ENCODE measurements around the gene RNF223.

The RNF223 gene

GRCh38 chr1:1073743-1074587, at the start of gene RNF223:
Gene RNF223, minus strand, starts transcription at chr1:1074306. Its CDS starts 1,740 bp downstream, at chr1:1072566.
- no peak for DNase-seq

- DNase-seq, result no peak
Observed at GRCh38 chr1:1122981-1123480, 48.9 kb upstream of the RNF223 start.

GRCh38 chr1:1122078-1122811, 48.1 kb upstream of the RNF223 start:
- peak; percentile 57 for DNase-seq

- no peak for DNase-seq
Observed at GRCh38 chr1:1121611-1122077, 47.5 kb upstream of the RNF223 start.

GRCh38 chr1:1120866-1121591, 46.9 kb upstream of the RNF223 start:
- DNase-seq, result no peak

- DNase-seq, result no peak
Observed at GRCh38 chr1:1120096-1120495, 46.0 kb upstream of the RNF223 start.

DNA sequence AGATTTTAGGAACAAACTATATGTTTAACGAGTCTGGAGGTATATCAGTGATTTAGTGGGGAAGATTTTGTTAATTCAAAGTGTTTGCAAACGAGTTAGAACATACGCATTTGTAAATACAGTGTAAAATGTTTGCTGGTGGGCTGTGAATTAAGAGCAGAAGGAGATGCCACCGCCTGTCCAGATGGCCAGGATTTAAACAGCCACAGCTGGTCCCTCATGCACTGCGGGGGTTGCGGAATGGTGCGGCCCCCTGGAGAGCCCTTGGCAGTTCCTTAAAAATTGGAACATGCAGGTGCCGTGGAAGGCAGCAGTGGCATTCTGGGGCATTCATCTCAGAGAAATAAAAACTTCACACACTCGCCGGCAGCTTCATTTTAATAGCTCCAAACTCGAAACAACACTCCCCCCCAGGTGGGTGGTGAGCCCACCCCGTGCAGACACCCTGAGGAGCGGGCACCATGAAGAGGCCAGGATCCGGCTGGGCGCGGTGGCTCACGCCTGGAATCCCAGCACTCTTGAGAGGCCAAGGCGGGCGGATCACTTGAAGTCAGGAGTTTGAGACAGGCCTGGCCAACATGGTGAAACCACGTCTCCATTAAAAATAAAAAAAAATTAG, 45.3 kb upstream of the RNF223 start:
- no peak for DNase-seq

GRCh38 chr1:1118876-1119220, 44.7 kb upstream of the RNF223 start:
- DNase-seq, result no peak

GRCh38 chr1:1118011-1118875, 44.1 kb upstream of the RNF223 start:
- no peak for DNase-seq

GRCh38 chr1:1117469-1117831, 43.3 kb upstream of the RNF223 start:
- no peak for DNase-seq

- no peak for DNase-seq
Observed at GRCh38 chr1:1116701-1117468, 42.8 kb upstream of the RNF223 start.

- DNase-seq, result peak; percentile 95
Observed at GRCh38 chr1:1115786-1116700, 41.9 kb upstream of the RNF223 start, which contains the start of gene C1orf159. Gene C1orf159, minus strand, starts transcription at chr1:1116089. Its CDS starts 24,546 bp downstream, at chr1:1091543.

GRCh38 chr1:1115136-1115785, 41.2 kb upstream of the RNF223 start:
- no peak for DNase-seq

DNA sequence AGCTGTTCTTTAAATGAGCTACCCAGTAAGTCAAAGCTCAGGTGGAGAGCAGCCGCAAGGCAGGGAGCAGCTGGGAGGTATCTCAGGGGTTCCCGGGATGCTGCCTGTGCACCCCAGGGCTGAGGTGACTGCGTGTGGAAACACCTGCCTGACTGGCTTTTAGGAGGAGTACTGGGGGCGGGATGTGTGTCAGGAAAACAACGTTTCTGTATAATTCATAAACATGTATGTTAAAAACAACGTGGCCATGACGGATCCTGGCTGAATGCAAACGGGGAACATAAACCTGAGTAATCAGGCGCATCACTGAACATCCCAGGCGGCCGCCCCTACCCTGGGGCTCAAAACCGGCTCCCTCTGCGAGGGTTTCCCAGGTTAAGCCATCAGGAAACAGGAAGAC, 40.3 kb upstream of the RNF223 start:
- no peak for DNase-seq

DNA sequence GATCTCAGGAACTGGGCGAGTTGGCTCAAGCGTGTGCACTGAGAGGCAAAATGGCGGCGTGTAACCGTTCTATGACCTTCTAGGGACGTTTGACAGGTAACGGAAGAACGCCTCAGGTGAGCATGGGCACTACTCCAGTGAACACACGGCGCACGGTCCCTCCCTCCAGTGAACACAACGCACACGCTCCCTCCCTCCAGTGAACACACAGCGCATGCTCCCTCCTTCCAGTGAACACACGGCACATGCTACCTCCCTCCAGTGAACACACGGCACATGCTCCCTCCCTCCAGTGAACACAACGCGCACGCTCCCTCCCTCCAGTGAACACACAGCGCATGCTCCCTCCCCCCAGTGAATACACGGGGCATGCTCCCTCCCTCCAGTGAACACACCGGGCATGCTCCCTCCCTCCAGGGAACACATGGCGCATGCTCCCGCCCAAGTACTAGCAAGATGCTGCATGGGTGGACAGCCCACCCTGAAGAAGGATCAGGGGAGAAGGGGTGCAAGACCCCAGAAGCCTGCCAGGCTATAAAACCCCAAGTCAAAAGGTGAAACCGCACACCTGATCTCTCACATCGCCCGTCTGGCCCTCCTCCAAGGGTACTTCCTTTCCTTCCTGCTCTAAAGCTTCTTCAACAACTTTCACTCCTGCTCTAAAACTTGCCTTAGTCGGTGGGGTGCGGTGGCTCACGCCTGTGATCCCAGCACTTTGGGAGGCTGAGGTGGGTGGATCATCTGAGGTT, 38.3 kb upstream of the RNF223 start:
- no peak for DNase-seq

- DNase-seq, result no peak
Observed at GRCh38 chr1:1111516-1112236, 37.6 kb upstream of the RNF223 start.

DNA sequence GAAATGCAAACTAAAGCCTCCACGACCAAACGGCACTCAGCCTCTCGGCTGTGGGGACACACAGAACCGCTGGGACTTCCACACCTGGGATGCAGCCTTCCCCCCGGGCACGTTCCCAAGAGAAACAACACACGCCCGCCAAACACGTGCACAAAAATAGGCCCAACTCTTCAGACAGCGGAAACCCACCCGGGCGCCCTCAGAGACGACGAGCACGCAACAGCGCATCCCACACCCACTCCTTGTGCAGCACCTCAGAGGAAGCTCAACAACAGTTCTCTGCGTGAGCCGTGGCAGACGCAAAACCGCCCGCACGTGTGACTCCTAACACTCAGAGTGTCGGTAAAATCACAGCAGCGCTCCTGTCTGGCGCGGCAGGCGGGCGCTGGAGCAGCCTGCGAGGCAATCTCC, 36.5 kb upstream of the RNF223 start:
- DNase-seq, result no peak

- no peak for DNase-seq
Observed at GRCh38 chr1:1109743-1110142, 35.6 kb upstream of the RNF223 start.
